Caco-2 (cell line): ENCODE measurements around the gene FCHSD2. TPM values are rescaled to one million over a fixed set of nuclear protein-coding genes. Genes with fewer than 3 reads are reported as not detected.
A peak's percentile ranks its signal among the peaks of the same experiment; 100 is the strongest.

ENCODE experiments used
- BruUV-seq: library from RNA; stranded (reverse); fragments of 400-500 nt; replicated peaks from 2 replicates; lab custom pipeline; 2021; lab: Mats Ljungman, UMichigan
- CTCF ChIA-PET: fragments of 300-600 bp; sonication (Branson Sonifier 250); formaldehyde crosslinking; loops from one replicate; lab custom pipeline; 2022; ENCODE audit warnings: antibody characterized with exemption; lab: Charles Lee
- POLR2A ChIA-PET: fragments of 300-600 bp; sonication (Branson Sonifier 250); formaldehyde crosslinking; loops from one replicate; lab custom pipeline; 2022; ENCODE audit warnings: antibody characterized with exemption; lab: Charles Lee
- DNase-seq, 2 experiments: peaks; one replicate each; pipeline versions ENCODE4 v3.0.0 to v3.0.0-alpha.2; 2020 to 2022
- H3K27me3 ChIP-seq: replicated peaks from 2 replicates; pipeline ENCODE4 v1.6.0; 2011; ENCODE audit warnings: low read length; ENCODE audit not compliant: control insufficient read depth, insufficient read depth
- H3K36me3 ChIP-seq: 2 replicates; pipeline ENCODE4 v1.5.1; 2011; ENCODE audit warnings: low read length; ENCODE audit not compliant: control insufficient read depth, insufficient read depth
- H3K4me1 ChIP-seq: fragments of 250-450 bp; sonication (Bioruptor Pico); 2 replicates; pipeline ENCODE4 v1.5.1; 2020; ENCODE audit warnings: mild to moderate bottlenecking
- H3K4me3 ChIP-seq: 2 replicates; pipeline ENCODE4 v1.5.1; 2011; ENCODE audit warnings: low read depth, mild to moderate bottlenecking, control low read depth, low read length
- H3K9me3 ChIP-seq: fragments of 250-450 bp; sonication (Bioruptor Pico); 2 replicates; pipeline ENCODE4 v1.5.1; 2020; ENCODE audit warnings: mild to moderate bottlenecking, moderate library complexity
- H3K27ac Mint-ChIP-seq: one replicate; pipeline ENCODE4 v1.8.0; 2022; ENCODE audit warnings: mixed read lengths; ENCODE audit not compliant: unreplicated experiment
- H3K27me3 Mint-ChIP-seq: one replicate; pipeline ENCODE4 v1.8.0; 2022; ENCODE audit warnings: mixed read lengths; ENCODE audit not compliant: insufficient read depth, unreplicated experiment
- H3K36me3 Mint-ChIP-seq: one replicate; pipeline ENCODE4 v1.8.0; 2022; ENCODE audit warnings: mild to moderate bottlenecking, mixed read lengths; ENCODE audit not compliant: insufficient read depth, unreplicated experiment
- H3K4me1 Mint-ChIP-seq: one replicate; pipeline ENCODE4 v1.8.0; 2022; ENCODE audit warnings: low read depth, mixed read lengths; ENCODE audit not compliant: unreplicated experiment
- H3K4me3 Mint-ChIP-seq: one replicate; pipeline ENCODE4 v1.8.0; 2022; ENCODE audit warnings: mild to moderate bottlenecking, moderate library complexity, mixed read lengths; ENCODE audit not compliant: unreplicated experiment
- H3K9me3 Mint-ChIP-seq: one replicate; pipeline ENCODE4 v1.8.0; 2022; ENCODE audit warnings: mixed read lengths; ENCODE audit not compliant: unreplicated experiment
- intact Hi-C: fragments of 100-400 bp; cut with micrococcal nuclease; formaldehyde crosslinking; loops from one replicate; pipeline ENCODE4 v1.10.0; 2022; ENCODE audit not compliant: unreplicated experiment
- total RNA-seq: library from RNA; stranded (reverse); gene quantifications from 2 replicates; pipeline ENCODE4 v1.2.3, GENCODE V29; 2022
- TF ChIP-seq, protein P1 (sequence below), 2 experiments: fragments of 200-600 bp in 1 of 2; IDR thresholded peaks; 1 replicate in 1 of 2; 2 replicates in 1 of 2; pipeline versions ENCODE4 v1.5.1 to v1.8.0; 2011 to 2022; ENCODE audit warnings: antibody characterized with exemption in 1 of 2, control low read depth in 1 of 2, inconsistent platforms in 1 of 2, low read depth in 1 of 2, low read length in 1 of 2, mild to moderate bottlenecking in 1 of 2, moderate library complexity in 1 of 2; ENCODE audit not compliant: insufficient read depth in 1 of 2, severe bottlenecking in 1 of 2, unreplicated experiment in 1 of 2

The FCHSD2 gene
- total RNA-seq, 1 experiment from 2014 or later: 32.7 TPM

DNA sequence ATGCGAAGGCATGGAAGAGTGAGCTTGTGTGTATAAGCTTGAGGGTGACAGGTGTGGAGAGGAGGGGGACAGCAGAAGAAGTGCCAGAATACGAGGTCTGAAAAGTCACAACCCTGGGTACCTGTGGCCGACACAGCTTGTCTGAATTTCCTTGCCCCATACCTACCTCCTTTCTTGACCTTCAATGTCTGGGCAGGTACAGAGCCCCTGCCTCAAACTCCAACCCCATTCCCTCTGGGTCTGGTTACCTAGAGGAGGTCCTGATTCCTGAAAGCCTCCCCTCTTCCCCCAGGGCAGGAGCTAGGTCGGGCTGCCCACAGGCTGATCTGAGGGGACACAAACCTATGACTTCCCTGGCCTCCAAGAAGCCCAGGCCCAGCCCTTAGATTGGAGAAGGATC lies 36.6 kb upstream of the FCHSD2 start:
- TF ChIP-seq, protein P1, sequence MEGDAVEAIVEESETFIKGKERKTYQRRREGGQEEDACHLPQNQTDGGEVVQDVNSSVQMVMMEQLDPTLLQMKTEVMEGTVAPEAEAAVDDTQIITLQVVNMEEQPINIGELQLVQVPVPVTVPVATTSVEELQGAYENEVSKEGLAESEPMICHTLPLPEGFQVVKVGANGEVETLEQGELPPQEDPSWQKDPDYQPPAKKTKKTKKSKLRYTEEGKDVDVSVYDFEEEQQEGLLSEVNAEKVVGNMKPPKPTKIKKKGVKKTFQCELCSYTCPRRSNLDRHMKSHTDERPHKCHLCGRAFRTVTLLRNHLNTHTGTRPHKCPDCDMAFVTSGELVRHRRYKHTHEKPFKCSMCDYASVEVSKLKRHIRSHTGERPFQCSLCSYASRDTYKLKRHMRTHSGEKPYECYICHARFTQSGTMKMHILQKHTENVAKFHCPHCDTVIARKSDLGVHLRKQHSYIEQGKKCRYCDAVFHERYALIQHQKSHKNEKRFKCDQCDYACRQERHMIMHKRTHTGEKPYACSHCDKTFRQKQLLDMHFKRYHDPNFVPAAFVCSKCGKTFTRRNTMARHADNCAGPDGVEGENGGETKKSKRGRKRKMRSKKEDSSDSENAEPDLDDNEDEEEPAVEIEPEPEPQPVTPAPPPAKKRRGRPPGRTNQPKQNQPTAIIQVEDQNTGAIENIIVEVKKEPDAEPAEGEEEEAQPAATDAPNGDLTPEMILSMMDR (IDR thresholded peaks at IDR 0.05; ENCODE audit: insufficient read depth in 1 of 2, low read depth in 1 of 2, low read length in 1 of 2, severe bottlenecking in 1 of 2, unreplicated experiment in 1 of 2): no peak
- Mint-ChIP-seq H3K27ac (no peak overlapping the region), H3K9me3 (no peaks in the 10 kb centered on the region), H3K4me1 (peaks cover 16% of the 10 kb centered on the region), H3K36me3 (no peaks in the 10 kb centered on the region), H3K27me3 (no peaks in the 10 kb centered on the region), H3K4me3 (no peak overlapping the region)
- no TSS peak for BruUV-seq
- intact Hi-C loops: loop anchor here (1.0 to 2.0 kb wide), 4 partner anchors 36 to 454 kb away; partner anchors contain the start of gene FCHSD2
- peak in 1 of 2 experiments; percentile 32 for DNase-seq
- H3K4me3 ChIP-seq: no peak overlapping the region
- H3K36me3 ChIP-seq: no peaks in the 10 kb centered on the region
- ChIA-PET POLR2A (no interaction called here), CTCF (interaction anchor here (0.9 to 4.2 kb wide), 5 partner anchors 17 to 357 kb away, joined by 3 to 65 read pairs (median 7); partner anchors contain the start of gene FCHSD2)
- H3K4me1 ChIP-seq: peaks cover 22% of the 10 kb centered on the region
- H3K9me3 ChIP-seq: no peaks in the 10 kb centered on the region
- no peaks in the 10 kb centered on the region for H3K27me3 ChIP-seq

DNA sequence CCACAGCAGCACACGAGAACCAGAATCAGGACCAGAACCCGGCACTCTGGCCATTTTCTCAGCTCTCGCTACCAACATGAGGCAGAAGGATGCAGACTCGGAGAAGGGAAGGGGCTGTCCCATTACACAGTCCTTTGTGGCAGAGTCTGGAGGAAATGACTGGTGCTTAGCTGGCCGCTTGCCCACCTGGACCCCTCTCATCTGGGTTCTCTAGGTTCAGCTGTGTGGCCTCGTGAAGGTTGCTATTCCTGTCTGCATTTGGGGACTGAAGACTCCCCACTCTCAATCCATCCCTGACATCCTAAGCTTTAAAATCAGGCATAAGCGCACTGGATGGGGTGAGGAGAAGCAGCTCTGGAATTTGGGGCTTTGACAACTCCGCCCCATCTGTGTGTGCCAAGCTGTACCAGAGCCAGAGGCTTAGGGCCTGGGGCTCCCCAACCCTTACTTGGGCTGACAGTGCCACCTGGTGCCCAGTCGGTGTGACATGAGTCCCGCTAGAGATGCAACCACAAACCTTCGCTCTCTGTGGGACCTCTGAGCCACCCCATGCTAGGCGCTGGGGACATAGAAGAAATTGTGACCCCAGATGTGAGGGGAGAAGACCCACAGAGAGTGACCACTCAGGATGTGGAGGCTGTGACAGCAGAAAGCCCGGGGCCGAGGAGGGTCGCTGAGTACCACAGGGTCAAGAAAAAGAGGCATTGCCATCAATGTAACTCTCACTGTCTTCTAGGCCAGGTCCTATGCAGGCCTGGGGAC lies 35.8 kb upstream of the FCHSD2 start:
- no peaks in the 10 kb centered on the region for H3K36me3 Mint-ChIP-seq
- no peak overlapping the region for H3K4me3 Mint-ChIP-seq
- Histone ChIP-seq H3K36me3 (no peaks in the 10 kb centered on the region), H3K4me1 (peaks cover 30% of the 10 kb centered on the region), H3K4me3 (no peak overlapping the region), H3K9me3 (no peaks in the 10 kb centered on the region), H3K27me3 (no peaks in the 10 kb centered on the region)
- no peak overlapping the region for H3K27ac Mint-ChIP-seq
- TF ChIP-seq, protein P1 (IDR thresholded peaks at IDR 0.05; ENCODE audit: insufficient read depth in 1 of 2, low read depth in 1 of 2, low read length in 1 of 2, severe bottlenecking in 1 of 2, unreplicated experiment in 1 of 2): peak; percentile 93 to 96
- no peaks in the 10 kb centered on the region for H3K27me3 Mint-ChIP-seq
- intact Hi-C loops: loop anchor here (1.0 to 2.0 kb wide), 4 partner anchors 35 to 453 kb away; partner anchors contain the start of gene FCHSD2
- ChIA-PET CTCF (interaction anchor here (0.5 to 4.2 kb wide), 22 partner anchors 8 to 453 kb away, joined by 3 to 65 read pairs (median 4); partner anchors contain the start of gene FCHSD2), POLR2A (no interaction called here)
- BruUV-seq: no TSS peak
- no peaks in the 10 kb centered on the region for H3K9me3 Mint-ChIP-seq
- peaks cover 19% of the 10 kb centered on the region for H3K4me1 Mint-ChIP-seq
- DNase-seq: peak; percentile 85 to 88

DNA sequence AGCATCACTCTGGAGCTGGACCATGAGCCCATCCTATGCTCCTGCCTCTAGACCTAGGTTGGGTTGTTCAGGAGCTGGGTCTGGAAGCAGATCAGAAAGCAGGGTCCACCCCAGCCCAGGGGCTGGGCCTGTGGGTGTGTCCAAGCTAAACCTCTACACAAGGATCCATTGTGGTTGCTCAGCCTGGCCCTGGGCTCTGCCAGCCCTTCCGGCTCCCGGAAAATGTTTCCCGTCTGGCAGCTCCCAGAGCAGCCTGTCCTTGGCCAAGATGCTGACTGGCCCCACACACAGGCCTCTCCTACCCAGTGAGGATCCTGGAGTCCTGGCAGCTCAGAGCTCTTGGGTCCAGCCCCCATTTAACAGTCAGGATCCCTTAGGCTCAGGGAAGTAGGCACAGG lies 35.3 kb upstream of the FCHSD2 start:
- ChIA-PET CTCF (interaction anchor here (0.5 to 4.2 kb wide), 22 partner anchors 8 to 692 kb away, joined by 3 to 65 read pairs (median 4); partner anchors contain the start of gene FCHSD2), POLR2A (no interaction called here)
- no peaks in the 10 kb centered on the region for H3K9me3 Mint-ChIP-seq
- H3K4me1 Mint-ChIP-seq: peaks cover 23% of the 10 kb centered on the region
- Histone ChIP-seq H3K4me3 (no peak overlapping the region), H3K4me1 (peaks cover 35% of the 10 kb centered on the region), H3K9me3 (no peaks in the 10 kb centered on the region), H3K36me3 (no peaks in the 10 kb centered on the region), H3K27me3 (no peaks in the 10 kb centered on the region)
- no peak overlapping the region for H3K4me3 Mint-ChIP-seq
- no peak overlapping the region for H3K27ac Mint-ChIP-seq
- H3K36me3 Mint-ChIP-seq: no peaks in the 10 kb centered on the region
- intact Hi-C loops: no loop called here
- peak in 1 of 2 experiments; percentile 38 for DNase-seq
- BruUV-seq: no TSS peak
- H3K27me3 Mint-ChIP-seq: no peaks in the 10 kb centered on the region
- TF ChIP-seq, protein P1 (IDR thresholded peaks at IDR 0.05; ENCODE audit: insufficient read depth in 1 of 2, low read depth in 1 of 2, low read length in 1 of 2, severe bottlenecking in 1 of 2, unreplicated experiment in 1 of 2): no peak
